Effector memory CD4-positive, alpha-beta T cell (primary cell): ENCODE results near the gene CELF2.
"Not testable (repeated sequence)": the region's sequence is repeated elsewhere in the genome, so short reads cannot be mapped to it uniquely, and the experiment has no call there.

ENCODE experiments used
- DNase-seq, 3 donors: peaks; one replicate each; pipeline ENCODE4 v3.0.0-alpha.2; 2020
- H3K27ac ChIP-seq: 2 replicates; pipeline ENCODE4 v1.7.0; 2013; ENCODE audit warnings: mild to moderate bottlenecking, low read length, moderate library complexity; ENCODE audit not compliant: insufficient read depth, poor library complexity, severe bottlenecking
- H3K27me3 ChIP-seq: replicated peaks from 2 replicates; pipeline ENCODE4 v1.7.0; 2013; ENCODE audit warnings: mild to moderate bottlenecking, low read length; ENCODE audit not compliant: insufficient read depth, control insufficient read depth, poor library complexity, severe bottlenecking
- H3K36me3 ChIP-seq: 2 replicates; pipeline ENCODE4 v1.7.0; 2013; ENCODE audit warnings: mild to moderate bottlenecking, low read length, moderate library complexity; ENCODE audit not compliant: control insufficient read depth, insufficient read depth
- H3K4me1 ChIP-seq: 2 replicates; pipeline ENCODE4 v1.7.0; 2013; ENCODE audit warnings: low read length, mild to moderate bottlenecking; ENCODE audit not compliant: control insufficient read depth, insufficient read depth, poor library complexity, severe bottlenecking
- H3K4me3 ChIP-seq: 2 replicates; pipeline ENCODE4 v1.7.0; 2013; ENCODE audit warnings: low read length, low read depth, mild to moderate bottlenecking; ENCODE audit not compliant: insufficient read depth, poor library complexity, severe bottlenecking
- H3K9me3 ChIP-seq: 2 replicates; pipeline ENCODE4 v1.7.0; 2013; ENCODE audit warnings: mild to moderate bottlenecking, low read length, moderate library complexity; ENCODE audit not compliant: control insufficient read depth

The CELF2 gene

DNA sequence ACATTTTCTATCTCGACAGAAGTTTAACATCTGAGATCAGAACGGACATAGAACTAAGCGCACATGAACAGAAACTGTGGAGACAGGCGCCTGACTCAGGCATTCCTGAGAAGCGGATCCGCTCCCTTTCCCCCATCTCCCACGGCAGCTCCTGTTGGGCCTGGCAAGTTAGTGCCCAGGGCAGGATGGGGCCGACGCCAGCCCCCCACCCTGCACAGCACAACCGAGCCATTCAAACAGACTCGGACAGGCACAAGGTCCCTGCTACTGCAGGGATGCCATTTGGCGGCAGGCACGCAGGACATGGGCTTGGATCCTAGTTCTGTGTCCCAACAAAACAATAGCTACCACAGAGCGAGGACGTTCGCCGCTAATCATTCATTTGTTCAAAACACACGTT, 322.0 kb downstream of the CELF2 start:
- DNase-seq = no peak
- no peak overlapping the region for H3K27ac ChIP-seq
- peaks cover 13% of the 10 kb centered on the region for H3K36me3 ChIP-seq
- no peaks in the 10 kb centered on the region for H3K4me1 ChIP-seq
- no peaks in the 10 kb centered on the region for H3K27me3 ChIP-seq
- H3K9me3 ChIP-seq = no peaks in the 10 kb centered on the region
- H3K4me3 ChIP-seq = no peak overlapping the region

DNA sequence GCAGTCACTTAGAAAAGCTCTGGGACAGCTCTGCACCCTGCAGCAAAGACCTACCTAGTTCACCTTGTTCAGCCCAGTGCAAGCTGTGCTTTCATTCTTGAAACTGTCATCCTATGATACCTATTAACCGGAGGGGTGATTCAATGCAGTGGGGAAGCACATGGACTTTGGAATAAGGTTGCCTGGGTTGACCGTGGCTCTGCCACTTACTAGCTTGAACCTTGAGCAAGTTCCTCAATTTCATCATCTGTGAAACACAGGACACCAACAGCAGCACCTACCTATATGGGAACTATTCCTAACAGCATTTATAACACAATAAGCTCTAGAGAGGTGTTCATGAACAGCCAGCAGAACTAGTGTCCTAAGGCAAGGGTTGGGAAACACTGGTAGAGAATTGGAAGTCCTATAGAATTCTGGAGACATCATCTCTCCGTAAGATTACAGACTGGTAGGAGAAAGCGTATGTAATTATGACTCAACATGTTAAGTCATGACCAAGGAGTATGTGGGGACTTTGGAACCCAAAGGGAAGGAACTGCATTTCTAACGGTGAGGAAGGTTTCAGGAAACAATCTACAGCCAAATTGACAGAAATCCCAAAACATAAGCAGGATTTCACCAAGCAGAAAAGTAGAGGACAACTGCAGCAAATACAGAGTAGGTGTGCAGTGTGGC, 323.8 kb downstream of the CELF2 start:
- H3K27me3 ChIP-seq = no peaks in the 10 kb centered on the region
- no peak for DNase-seq
- H3K9me3 ChIP-seq = no peaks in the 10 kb centered on the region
- no peaks in the 10 kb centered on the region for H3K4me1 ChIP-seq
- no peak overlapping the region for H3K4me3 ChIP-seq
- no peak overlapping the region for H3K27ac ChIP-seq
- H3K36me3 ChIP-seq = peaks cover 4% of the 10 kb centered on the region

- no peak overlapping the region for H3K4me3 ChIP-seq
- no peak for DNase-seq
- no peaks in the 10 kb centered on the region for H3K9me3 ChIP-seq
- no peak overlapping the region for H3K27ac ChIP-seq
- no peaks in the 10 kb centered on the region for H3K27me3 ChIP-seq
- no peaks in the 10 kb centered on the region for H3K36me3 ChIP-seq
- no peaks in the 10 kb centered on the region for H3K4me1 ChIP-seq
These were observed 326.4 kb downstream of the CELF2 start for GRCh38 chr10:11344081-11344480.

DNA sequence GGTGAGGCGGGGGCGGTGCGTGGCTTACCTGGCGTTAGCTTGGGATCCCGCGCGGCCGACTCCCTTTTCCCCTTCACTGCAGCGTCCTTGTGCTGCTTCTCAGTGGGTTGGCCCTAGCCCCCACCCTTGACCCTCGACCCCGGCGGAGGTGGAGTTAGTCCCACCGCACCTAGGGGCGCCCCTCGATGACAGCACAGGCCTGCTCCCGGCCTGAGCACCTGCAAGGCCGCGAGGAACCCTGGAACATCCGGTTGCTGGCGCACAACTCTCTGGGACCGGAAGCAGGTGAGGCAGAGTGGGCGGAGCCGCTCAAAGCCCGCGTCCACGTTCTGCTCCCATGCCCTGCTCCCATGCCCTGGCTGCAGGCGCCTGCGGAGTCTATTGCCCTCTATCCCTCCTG, 326.9 kb downstream of the CELF2 start:
- no peaks in the 10 kb centered on the region for H3K9me3 ChIP-seq
- H3K4me1 ChIP-seq = no peaks in the 10 kb centered on the region
- no peaks in the 10 kb centered on the region for H3K27me3 ChIP-seq
- H3K27ac ChIP-seq = no peak overlapping the region
- DNase-seq = no peak
- H3K36me3 ChIP-seq = no peaks in the 10 kb centered on the region
- no peak overlapping the region for H3K4me3 ChIP-seq

DNA sequence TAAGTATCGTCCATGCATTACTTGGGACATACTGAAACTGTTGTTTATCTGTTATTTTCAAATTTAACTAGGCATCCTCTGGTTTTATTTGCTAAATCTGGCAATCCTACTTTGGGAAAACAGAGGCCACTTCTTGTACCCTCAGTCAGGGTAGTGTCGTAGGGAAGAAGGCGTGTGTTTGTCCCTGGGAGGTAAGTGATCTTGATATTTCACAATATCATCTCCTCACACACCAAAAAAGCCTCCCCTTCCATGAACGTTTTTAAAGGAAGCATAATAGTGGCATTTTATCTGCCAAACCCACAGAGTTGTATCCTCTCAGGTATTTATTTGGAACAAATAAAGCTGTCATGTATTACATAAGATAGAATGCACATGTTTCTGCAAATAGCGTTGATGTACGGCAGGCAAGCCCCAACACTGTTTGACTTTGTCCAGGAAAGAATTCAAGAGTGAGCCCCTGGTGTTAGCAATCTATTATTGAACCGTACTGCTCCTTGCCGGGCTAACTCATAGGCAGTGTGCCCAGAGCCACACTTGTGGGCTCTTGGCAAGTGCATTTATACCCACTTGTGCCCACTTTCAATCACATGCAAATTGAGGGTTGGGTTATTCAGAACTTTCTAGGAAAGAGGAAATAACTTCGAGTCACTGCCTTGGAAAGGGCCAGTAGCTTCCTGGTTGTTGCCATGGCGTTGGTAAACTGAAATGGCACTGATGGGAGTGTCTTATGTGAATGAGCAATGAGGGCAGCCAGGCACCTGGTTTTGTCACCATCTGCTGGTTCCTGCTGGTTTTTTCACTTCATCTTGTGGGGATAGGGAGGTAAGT, 327.8 kb downstream of the CELF2 start:
- H3K36me3 ChIP-seq = no peaks in the 10 kb centered on the region
- no peak overlapping the region for H3K27ac ChIP-seq
- DNase-seq = no peak
- H3K27me3 ChIP-seq = no peaks in the 10 kb centered on the region
- no peak overlapping the region for H3K4me3 ChIP-seq
- no peaks in the 10 kb centered on the region for H3K9me3 ChIP-seq
- no peaks in the 10 kb centered on the region for H3K4me1 ChIP-seq

DNA sequence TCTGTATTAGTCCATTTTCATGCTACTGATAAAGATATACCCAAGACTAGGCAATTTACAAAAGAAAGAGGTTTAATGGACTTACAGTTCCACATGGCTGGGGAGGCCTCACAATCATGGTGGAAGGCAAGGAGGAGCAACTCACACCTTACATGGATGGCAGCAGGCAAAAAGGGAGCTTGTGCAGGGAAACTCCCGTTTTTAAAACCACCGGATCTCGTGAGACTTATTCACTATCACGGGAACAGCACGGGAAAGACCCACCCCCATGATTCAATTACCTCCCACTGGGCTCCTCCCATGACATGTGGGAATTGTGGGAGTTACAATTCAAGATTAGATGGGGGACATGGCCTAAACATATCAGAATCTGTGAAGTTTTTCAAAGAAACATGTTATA, 329.9 kb downstream of the CELF2 start:
- H3K36me3 ChIP-seq, H3K27ac ChIP-seq: not testable (repeated sequence)

DNA sequence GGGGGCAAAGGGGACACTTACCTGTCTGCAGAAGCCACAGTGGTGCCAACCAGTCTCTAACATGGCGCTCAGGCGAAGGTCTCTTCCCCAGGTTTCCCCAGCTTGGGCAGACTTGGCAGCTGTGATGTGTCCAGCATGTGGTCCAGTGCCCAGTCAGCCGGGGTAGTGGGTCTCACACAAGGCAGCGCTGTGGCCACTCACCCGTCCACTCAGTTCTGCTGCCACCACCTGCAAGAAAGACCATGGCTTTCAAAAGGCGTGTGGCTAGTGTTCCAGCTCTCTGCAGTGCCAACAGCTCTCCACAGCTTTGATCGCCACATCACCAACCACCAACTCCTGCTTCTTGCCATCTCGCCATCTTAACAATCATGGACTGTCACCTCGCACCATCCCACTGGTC, 334.1 kb downstream of the CELF2 start:
- Histone ChIP-seq H3K9me3 (no peaks in the 10 kb centered on the region), H3K27me3 (no peaks in the 10 kb centered on the region), H3K36me3 (no peaks in the 10 kb centered on the region), H3K27ac (no peak overlapping the region), H3K4me3 (no peak overlapping the region), H3K4me1 (no peaks in the 10 kb centered on the region)
- no peak for DNase-seq

More for the DNA sequence above, 329.9 kb downstream of the CELF2 start:
- H3K4me3 ChIP-seq, H3K4me1 ChIP-seq, H3K9me3 ChIP-seq, DNase-seq, H3K27me3 ChIP-seq: not testable (repeated sequence)

- DNase-seq = no peak
These were observed 335.6 kb downstream of the CELF2 start for GRCh38 chr10:11353006-11353896.

DNA sequence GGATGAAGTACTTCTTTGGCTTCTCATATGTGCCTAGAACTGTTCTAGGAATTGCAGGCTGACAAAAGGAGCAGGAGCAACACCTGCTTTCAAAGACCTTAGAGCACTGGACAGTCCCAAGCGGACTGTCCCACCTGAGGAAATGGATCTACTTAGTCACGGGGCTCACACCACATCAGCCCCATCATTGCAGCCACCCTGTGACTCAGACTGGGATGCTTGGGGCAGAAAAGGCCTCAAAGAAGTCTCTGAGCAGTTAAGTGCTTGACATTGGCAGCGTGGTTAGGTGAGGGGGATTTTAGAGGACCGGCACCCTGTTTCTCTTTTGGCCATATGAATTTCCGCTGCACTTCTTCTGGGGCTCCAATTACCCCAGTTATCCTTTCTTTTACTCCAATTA, 337.2 kb downstream of the CELF2 start:
- Histone ChIP-seq H3K36me3 (no peaks in the 10 kb centered on the region), H3K9me3 (no peaks in the 10 kb centered on the region), H3K4me1 (no peaks in the 10 kb centered on the region), H3K27me3 (no peaks in the 10 kb centered on the region), H3K27ac (no peak overlapping the region), H3K4me3 (no peak overlapping the region)
- DNase-seq = no peak

More at GRCh38 chr10:11353006-11353896, 335.6 kb downstream of the CELF2 start:
- H3K9me3 ChIP-seq = no peaks in the 10 kb centered on the region
- H3K36me3 ChIP-seq = no peaks in the 10 kb centered on the region
- H3K27ac ChIP-seq = no peak overlapping the region
- H3K4me1 ChIP-seq = no peaks in the 10 kb centered on the region
- H3K4me3 ChIP-seq = no peak overlapping the region
- H3K27me3 ChIP-seq = no peaks in the 10 kb centered on the region
